Hematopoietic multipotent progenitor cell treated with erythropoietin and hydrocortisone succinate and interleukin-3 and kit ligand, for 8 days (in vitro differentiated cells): ENCODE data around the gene SLIT3.
A peak's percentile ranks its signal among the peaks of the same experiment; 100 is the strongest.

Experiments
- DNase-seq: peaks from one replicate; pipeline ENCODE4 v3.0.0-alpha.2; 2015

Gene SLIT3

DNA sequence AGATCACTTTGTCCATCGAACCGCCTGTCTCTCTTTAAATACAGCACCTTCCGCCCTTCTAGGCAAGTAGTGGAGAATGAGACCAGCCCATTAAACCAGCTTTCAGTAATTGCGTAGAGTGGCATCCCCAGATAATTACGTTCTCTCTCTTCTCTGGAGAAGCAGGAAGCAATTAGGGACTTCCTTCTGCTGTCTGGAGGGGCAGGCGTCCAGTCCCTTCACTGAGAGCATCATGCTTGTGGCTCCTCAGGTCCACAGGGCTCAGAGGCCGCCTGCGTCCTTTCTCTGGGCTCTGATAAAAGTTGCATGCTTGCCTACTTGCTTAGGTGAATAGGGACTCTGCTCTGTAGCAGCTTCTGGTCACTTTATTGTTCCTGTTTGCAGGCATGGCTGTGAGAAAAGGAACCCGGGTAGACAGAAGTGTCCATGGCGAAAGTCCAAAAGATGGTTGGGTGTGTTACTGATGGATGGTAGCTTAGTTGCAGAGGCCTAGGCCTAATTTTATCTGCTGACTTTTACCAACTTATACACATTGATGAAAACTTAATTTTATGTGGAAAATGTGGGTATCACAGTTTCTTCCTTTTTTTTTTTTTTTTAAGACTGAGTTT lies 422.7 kb downstream of the SLIT3 start:
- peak; percentile 59 for DNase-seq

DNA sequence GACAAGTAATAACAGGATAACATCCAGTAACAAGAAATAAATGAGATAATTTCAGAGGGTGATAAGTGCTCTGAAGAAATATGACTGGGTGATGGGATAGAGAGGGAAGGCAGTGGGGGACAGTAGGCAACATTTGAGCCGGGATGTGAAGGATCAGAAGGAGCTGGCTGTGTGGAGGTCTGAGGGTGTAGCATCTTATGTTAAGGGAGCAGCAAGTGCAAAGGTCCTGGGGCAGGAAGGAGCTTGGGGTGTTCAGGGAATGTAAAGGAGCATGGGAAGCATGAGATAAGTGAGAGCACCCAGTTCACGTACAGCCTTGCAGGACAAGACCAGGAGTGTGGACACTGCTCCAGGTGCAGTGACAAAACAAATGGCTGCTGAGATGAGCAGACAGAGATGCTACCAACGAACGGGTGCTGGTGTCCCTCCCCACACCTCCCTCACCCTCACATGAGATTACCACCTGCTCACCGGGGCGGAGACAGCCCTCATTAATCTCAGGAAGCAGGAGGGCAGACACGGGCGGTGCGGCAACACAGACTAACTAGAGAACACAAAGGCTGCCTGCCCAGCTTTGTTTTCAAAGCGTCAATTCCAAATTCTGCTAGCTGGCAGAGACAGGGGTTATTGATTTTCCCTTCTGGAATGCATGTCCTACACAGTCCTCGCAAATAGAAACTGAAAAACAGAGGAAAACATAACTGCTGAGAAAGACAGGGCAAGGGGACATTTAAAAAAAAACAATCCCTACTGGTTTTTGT lies 423.6 kb downstream of the SLIT3 start:
- peak; percentile 96 for DNase-seq

DNA sequence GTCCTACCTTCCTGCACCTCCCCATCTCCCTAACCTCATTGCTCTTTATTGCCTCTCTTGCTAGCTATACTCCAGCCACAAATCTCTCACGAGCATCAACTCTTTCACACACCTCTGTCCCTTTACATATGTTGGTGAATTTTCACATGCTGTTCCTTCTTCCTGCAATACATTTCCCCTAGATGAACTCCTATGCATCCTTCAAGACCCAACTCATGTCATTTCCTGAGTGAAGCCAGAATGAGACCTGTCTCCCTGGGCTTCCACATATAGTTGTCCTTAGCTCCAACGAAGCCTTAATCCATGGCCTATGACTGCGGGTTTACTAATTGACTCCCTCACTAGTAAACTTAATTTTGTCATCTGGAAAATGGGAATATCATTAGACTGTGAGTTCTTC lies 424.5 kb downstream of the SLIT3 start:
- no peak for DNase-seq

DNA sequence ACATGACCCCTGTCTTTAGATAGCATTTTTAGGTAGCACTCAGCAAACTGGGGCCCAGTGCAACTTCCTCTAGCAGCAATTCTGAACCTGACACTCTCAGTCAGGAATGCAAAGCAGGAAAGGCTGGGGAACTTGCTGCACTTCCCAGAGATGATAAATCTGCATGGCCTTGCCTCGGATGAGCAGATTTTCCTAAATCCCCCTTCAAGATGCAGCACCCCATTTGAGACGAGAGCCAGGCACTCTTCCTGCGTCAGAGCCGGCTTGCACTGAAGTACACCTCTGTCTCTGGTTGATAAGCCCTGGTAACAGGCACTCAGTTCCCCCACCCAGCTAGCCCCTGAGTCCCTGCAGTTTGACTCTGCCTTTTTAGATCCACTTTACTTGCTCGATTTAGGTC lies 425.1 kb downstream of the SLIT3 start:
- DNase-seq = peak; percentile 92

DNA sequence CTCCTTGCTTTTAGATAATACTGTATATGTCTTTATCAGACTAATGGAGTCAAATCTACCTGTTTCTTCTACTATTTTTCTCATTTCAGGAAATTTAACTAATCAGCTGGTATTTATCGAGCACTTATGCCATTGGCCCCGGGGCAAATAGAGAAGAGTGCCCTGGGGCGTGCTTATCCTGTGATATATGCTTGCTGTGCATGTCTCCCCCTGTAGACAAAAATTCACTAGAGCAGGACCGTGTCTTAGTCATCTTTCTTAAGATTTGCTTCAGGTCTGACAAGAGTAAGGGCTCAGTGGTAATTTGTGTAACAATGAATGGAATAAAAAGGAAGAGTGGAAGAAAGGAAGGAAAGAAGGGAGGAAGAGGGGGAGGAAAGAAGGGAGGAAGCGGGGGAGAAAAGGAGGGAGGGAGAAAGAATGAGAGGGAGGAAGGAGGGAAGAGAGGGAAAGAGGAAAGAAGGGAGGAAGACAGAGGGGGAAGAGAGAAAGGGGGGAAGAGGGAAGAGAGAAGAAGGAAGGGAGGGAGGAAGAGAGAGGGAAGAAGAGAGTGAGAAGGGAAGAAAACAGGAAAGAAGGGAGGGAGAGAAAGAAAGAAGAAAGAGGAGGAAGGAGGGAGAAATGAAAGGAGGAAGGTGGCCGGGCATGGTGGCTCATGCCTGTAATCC lies 426.1 kb downstream of the SLIT3 start:
- DNase-seq = peak; percentile 82

DNA sequence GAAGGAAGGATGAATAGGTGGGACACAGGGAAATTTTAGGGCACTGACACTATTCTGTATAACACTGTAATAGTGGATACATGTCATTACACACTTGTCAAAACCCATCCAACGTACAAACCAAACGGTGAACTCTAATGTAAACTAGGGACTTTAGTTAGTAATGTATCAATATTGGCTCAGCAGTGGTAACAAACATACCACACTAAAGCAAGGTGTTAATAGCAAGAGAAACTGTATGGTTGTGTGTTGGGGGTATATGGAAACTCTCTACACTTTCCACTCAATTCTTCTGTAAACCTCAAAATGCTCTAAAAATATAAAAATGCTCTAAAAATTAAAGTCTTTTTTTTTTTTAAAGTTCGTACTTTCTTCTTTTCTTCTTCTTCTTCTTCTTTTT lies 428.7 kb downstream of the SLIT3 start:
- no peak for DNase-seq

DNA sequence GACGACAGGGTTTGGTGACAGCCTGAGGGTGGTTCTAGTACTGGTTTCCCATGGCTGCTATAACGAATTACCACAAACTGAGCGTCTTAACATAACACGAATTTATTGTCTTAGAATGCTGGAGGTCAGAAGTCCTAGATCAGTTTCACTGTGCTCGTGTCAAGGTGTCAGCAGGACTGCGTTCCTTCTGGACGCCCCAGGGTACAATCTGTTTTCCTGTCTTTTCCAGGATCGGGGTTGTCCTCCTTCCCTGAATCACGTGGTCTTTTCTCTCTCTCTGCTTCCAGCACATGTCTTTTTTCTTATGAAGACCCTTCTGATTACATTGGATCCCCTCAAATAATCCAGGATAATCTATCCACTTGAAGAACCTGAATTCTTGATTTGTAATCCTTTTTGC lies 430.0 kb downstream of the SLIT3 start:
- DNase-seq = no peak

DNA sequence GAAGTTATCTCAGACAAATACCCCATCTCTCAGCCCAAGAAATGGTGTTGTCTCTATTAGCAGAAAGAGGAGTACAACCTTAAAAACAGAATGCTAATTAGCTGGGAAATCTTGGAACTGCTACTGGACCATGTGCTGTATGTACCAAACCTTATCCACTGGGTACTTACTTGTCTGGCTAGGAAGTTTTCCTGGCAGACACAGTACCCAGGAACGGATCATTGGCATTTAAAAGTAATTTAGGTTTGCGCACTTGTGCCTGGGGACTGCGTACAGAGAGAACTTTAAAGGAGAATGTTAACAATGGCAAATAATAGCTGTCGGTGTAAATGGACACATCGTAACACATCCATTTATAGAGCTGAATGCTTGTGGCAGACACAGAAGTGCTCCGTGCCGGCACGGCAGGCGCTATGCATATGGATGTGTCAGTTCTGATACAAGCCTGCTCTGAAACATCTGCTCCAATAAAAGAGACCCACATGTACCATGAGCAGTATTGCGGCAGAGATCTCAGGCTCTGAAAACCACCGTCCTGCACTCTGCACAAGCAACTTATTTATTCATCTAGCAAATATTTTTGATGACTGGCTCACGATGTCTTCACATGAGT lies 431.2 kb downstream of the SLIT3 start:
- DNase-seq = no peak

DNA sequence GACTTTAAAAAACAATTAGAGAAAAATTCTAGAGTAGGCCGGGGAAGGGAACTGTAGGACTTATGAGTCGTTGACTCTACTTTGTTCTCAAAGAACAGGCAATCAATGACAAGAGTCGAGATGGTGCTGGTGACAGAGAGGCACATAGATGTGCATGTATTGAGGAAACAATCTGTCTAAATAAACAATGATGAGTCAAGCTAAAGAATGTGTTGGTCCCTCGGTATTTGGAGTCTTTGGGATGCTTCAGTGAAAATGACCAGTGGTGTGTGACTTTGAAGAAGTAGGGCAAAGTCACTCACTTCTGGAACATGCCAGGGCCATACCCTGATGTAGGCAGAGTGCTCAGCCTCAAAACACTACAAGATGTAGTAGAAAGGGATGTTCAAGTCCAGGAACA lies 433.7 kb downstream of the SLIT3 start:
- DNase-seq = no peak

DNA sequence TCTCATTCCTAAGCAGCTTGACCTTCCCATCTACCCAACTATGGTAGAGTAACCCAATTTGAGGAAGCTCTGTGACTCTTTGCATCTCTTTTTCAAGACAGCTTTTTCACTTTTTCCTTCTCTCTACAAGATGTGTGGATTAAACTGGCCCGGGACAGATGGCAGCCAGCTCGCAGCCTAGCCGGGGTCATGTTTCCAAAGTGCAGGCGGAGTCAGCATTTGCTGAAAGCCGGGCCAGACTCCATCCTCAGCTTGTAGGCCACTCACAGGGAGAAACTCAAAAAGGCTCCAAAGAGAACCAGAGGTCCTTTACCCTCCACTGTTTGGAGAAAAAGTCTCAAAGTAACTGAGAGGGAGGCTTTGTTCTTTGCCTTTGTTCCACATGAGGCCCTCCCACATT lies 435.0 kb downstream of the SLIT3 start:
- DNase-seq = no peak

DNA sequence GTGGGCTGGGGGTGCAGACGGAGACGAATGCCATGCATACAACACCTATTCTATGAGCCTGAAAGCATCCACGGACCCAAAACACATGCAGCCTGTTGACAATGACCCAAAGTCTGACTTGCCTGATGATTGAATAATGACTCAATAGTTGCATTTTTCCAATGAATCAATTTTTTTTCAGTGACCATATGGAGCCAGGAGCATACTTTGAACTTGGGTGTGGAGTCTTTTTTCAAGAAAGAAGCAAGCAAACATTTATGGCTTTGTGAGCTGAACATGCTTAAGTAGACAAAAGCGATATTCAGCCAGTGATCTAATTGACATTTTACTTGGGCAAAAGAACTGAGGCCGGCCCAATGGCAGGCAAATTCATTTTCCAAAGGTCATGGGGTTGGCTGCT lies 437.9 kb downstream of the SLIT3 start:
- DNase-seq = no peak

DNA sequence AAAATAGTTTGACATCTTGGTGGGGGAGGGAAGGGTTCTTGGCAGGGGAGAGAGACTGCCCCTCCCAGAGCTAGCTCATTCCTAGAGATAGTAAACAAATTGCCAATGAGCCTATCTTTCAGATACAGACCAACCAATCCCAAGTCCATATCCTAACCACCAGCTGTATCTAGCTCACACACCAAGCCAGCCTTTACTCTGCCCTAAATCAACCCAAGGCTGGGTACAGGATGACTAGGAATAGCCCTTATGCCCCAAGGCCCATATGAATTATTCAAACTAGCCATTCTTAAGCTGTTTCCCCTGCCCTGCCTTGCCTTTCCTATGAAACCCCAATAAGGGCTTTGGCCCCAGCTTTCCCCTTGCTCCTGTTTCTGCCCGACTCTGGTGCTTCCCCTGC lies 440.4 kb downstream of the SLIT3 start:
- peak; percentile 98 for DNase-seq

DNA sequence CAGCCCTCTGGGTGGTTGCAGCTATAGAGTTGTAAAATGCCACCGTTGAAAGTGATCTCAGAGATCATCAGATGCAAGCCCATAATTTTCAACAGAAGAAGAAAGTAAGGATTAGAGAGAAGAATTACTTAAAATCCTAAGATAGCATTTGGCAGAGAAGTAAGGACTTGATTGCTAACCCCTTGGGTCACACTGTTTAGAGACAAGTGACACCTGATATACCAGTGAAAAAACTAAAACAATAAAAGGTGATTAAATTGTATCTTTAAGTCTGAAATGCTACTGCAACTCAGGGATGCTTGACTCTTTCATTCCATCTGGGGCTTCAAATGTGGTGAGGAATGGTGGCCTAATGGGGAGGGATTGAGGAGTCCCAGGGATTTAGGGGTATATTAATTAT lies 440.9 kb downstream of the SLIT3 start:
- DNase-seq = no peak

DNA sequence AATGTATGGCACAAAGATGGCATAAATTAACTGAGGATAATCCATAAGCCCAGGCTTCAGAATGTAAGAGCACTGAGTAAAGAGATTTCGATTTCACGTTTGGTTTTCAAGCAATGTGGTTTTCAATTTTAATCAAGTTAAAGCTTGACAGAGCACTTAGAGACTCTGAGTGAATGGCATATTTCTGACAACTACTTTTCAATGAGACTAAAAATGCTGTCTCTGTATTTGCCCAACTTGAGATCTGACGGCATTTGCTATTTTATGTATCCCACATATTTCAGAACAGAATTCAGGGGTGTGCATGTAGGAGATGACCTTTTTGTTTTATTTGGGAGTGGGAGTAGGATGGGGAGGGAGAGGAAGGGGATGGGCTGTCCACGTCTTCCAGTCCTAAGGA lies 441.5 kb downstream of the SLIT3 start:
- DNase-seq = no peak

DNA sequence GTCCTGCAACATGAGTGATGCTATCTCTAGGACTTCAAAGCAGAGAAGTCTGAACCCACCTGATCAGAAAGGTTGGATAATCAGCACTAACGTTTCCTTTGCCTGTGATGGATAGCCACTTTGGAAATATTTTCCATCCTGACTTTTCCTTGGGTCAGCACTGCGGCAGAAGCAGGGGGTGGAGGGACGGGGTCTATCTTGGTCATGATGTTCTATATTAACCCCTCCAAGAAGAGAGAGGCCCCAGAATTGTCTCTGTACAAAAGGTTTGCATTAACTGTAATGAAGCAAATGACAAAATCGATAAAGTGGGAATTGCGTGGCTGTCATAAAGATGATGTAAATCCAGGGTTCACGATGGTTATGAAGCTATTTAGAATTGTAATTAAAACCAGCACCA lies 441.9 kb downstream of the SLIT3 start:
- DNase-seq = no peak

DNA sequence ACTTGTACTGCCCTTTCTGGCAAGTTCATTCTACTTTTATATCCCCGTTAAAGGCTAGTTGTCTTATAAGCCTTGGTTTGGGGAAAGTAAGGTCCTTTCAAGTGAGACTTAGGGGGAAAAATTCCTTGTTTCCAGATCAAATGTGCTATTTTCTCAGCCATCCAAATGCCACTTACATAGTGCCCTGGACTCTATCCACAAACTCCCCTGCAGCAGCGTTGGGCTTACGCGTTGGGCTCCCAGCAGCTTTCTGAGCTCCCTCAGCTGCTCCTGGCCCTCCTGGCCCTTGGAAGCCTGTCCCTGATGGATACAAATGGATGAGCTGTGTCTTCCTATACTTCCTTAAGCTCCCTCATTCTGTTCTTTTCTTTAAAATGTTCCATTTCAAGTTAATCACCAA lies 442.6 kb downstream of the SLIT3 start:
- no peak for DNase-seq

DNA sequence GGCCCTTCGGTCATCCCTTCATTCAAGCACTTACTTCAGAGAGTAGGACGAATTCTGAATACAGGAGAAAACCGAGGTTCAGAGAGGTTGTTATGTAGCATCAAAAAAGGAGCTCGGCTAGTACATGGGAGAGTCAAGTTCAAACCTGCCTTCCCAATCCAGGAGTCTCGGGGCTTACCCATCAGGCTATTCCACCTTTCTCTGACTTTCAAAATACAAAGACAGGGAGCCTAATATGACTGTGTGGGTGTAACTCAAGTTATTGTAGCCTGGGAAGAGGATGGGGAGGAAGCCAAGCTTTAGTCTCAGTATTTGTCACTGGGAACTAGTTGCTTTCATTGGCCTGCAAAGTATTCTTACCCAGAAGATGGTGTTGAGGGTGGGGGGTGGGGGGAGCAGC lies 447.0 kb downstream of the SLIT3 start:
- no peak for DNase-seq

DNA sequence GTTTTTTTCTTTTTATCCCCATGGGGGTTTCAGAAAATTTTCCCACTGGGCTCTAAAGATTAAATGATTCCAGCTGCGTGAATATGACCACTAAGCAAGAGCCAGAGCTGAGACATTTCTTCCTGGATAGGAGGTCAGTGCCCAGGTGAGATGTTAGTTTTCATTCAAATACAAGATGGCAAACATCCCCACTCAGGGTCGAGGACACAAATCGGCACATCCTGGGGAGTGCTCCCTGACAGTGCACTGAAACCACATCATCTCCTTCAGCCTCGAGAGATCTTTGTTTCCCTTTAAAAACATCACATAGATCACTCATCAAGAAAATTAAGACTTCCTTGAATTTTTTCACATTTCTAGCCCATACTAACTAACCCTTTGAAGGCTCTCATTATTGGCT lies 448.6 kb downstream of the SLIT3 start:
- DNase-seq = no peak

DNA sequence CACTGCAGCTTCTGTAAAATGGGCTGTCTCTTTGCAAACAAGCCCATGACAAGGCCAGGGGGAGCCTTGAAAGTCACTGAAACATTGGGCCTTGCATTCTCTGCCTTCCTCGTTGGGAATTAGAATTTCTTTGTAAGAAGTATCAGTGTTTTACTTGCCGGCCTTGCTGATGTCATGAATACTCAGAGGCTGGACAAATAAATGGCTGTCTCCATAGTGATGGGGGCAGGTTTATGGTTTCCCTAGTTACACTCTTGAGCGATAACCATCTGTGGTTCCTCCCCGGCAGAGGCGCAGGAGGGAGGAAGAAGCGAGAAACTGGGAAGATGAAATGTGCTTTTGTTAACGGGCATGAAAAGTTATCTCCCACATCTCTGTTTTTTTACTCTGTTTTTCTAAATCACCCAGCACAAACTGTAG lies 449.0 kb downstream of the SLIT3 start:
- DNase-seq = peak; percentile 89

DNA sequence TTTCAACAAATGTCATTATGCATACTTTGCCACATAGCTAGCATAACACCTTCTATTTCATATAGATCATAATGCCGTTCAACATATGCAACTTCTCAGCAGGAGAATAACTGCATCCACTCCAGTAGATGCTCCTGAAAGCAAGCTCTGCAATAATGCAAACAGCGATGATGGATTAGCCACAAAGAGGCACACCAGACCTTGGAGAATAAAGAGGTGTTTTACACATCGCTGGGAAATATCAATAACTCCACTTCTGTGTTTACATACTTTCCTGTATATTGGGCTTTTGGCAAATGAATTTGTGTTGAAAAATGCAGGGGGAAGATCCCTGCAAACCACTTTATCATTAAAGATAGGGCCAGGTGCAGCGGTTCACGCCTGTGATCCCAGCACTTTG lies 450.3 kb downstream of the SLIT3 start:
- DNase-seq = no peak

DNA sequence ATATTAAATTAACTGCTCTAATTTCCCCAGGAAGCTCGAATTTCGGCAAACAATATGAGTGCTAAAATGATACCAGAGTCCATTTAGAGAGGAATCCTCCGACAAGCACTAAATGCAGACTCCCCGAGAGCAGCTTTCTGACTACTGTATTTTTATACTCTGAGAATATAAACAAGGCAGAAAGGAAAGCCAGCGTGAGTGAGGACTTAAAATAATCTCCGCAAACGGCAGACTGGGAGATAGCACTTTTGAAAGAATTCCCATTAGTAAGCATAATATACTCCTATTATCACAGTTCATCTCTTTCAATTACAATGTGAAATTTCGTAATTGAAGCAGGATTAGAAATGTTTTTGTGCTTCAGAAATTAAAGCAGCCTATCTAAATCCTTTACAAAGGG lies 452.4 kb downstream of the SLIT3 start:
- DNase-seq = no peak

DNA sequence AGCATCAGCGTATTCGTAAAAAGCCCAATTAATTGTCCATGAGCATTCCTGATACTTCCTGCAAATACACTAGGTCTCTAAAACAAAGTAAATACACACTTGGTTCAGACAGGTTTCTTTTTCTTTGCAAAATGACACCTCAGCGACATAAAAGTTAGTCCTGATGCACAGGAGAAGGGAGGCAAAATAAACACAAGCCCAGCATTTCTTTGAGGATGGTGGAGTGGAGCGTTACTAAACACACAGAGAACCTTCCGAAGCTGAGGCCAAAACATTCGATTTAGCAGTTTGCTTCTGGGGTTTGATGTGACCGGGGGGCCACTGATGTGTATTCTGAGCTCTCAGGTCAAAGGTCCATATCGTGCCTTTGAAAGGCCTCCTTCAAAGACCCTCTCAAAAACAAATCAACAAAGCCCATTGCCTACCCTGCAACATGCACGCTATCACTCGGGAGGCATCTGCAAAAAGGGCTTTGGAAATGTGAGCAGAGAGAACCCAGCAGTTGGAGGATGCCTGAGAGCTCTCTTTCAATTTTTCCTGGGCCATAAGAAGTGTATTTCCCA lies 453.3 kb downstream of the SLIT3 start:
- DNase-seq = no peak

DNA sequence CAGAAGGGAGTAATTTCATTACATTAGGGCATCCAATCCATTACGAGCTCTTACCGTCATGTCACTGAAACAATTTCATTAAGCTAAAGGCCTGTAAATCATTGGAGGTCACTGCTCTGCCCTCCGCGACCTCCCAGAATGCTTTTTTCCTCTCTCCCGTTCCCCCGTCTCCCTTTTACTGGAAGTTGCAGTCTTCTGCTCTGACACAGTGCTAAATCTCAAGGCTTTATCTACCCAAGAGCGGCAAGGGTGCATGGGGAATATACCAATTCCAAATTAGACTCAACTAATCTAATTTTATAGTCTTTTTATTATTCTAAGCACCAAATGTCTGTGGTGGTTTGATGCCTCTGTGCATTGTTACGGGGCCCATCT lies 456.0 kb downstream of the SLIT3 start:
- DNase-seq = no peak
